ENCODE data around the gene TM9SF1.

- TF ChIP-seq, protein P1, sequence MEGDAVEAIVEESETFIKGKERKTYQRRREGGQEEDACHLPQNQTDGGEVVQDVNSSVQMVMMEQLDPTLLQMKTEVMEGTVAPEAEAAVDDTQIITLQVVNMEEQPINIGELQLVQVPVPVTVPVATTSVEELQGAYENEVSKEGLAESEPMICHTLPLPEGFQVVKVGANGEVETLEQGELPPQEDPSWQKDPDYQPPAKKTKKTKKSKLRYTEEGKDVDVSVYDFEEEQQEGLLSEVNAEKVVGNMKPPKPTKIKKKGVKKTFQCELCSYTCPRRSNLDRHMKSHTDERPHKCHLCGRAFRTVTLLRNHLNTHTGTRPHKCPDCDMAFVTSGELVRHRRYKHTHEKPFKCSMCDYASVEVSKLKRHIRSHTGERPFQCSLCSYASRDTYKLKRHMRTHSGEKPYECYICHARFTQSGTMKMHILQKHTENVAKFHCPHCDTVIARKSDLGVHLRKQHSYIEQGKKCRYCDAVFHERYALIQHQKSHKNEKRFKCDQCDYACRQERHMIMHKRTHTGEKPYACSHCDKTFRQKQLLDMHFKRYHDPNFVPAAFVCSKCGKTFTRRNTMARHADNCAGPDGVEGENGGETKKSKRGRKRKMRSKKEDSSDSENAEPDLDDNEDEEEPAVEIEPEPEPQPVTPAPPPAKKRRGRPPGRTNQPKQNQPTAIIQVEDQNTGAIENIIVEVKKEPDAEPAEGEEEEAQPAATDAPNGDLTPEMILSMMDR (IDR thresholded peaks at IDR 0.05) = peak; percentile 37 to 91 (median 72)
- peak; percentile 78 to 87 for TF ChIP-seq POLR2A (IDR thresholded peaks at IDR 0.05)
Measured at GRCh38 chr14:24141097-24141880, 54.0 kb downstream of the TM9SF1 start, which contains the start of gene EMC9.

Data from tibial nerve (tissue), 3 donors.